NOMO-1 treated with DMSO at 0.1 percent for 48 hours (cell line): ENCODE data around the gene CNTNAP3.
"Not testable (repeated sequence)": the region's sequence is repeated elsewhere in the genome, so short reads cannot be mapped to it uniquely, and the experiment has no call there.

Source experiments
- DNase-seq: peaks from one replicate; lab custom pipeline; 2025; ENCODE audit not compliant: unreplicated experiment; lab: John Stamatoyannopoulos, UW

Gene CNTNAP3

GRCh38 chr9:39073537-39073936 lies 214.4 kb downstream of the CNTNAP3 start:
- not testable (repeated sequence) for DNase-seq

GRCh38 chr9:39067683-39068082 lies 220.3 kb downstream of the CNTNAP3 start:
- DNase-seq, result not testable (repeated sequence)

- DNase-seq, result not testable (repeated sequence)
Measured at GRCh38 chr9:39062966-39063365, 225.0 kb downstream of the CNTNAP3 start.

- not testable (repeated sequence) for DNase-seq
Measured at GRCh38 chr9:39054453-39054852, 233.5 kb downstream of the CNTNAP3 start.

GRCh38 chr9:39046833-39047232 lies 241.1 kb downstream of the CNTNAP3 start:
- not testable (repeated sequence) for DNase-seq

GRCh38 chr9:39042352-39042803 lies 245.6 kb downstream of the CNTNAP3 start:
- not testable (repeated sequence) for DNase-seq

GRCh38 chr9:39041774-39042173 lies 246.2 kb downstream of the CNTNAP3 start:
- DNase-seq, result not testable (repeated sequence)

GRCh38 chr9:39039148-39039547 lies 248.8 kb downstream of the CNTNAP3 start:
- not testable (repeated sequence) for DNase-seq

- not testable (repeated sequence) for DNase-seq
Measured at GRCh38 chr9:39038221-39038620, 249.7 kb downstream of the CNTNAP3 start.

GRCh38 chr9:39033849-39034248 lies 254.1 kb downstream of the CNTNAP3 start:
- not testable (repeated sequence) for DNase-seq

- not testable (repeated sequence) for DNase-seq
Measured at GRCh38 chr9:39030204-39031019, 257.6 kb downstream of the CNTNAP3 start.

- DNase-seq, result not testable (repeated sequence)
Measured at GRCh38 chr9:39028855-39029254, 259.1 kb downstream of the CNTNAP3 start.

GRCh38 chr9:39028168-39028567 lies 259.8 kb downstream of the CNTNAP3 start:
- DNase-seq, result not testable (repeated sequence)

- not testable (repeated sequence) for DNase-seq
Measured at GRCh38 chr9:39025911-39026588, 261.9 kb downstream of the CNTNAP3 start.
